Inferior parietal cortex (tissue), 1 donor: ENCODE measurements around the gene SMTN.
"Not testable (repeated sequence)": the region's sequence is repeated elsewhere in the genome, so short reads cannot be mapped to it uniquely, and the experiment has no call there.

Source experiments
- DNase-seq: peaks from one replicate; pipeline ENCODE4 v3.0.0-alpha.2; 2016; ENCODE audit errors: extremely low spot score

Gene SMTN

GRCh38 chr22:31080848-31081649, at the start of gene SMTN:
TSS of gene SMTN (plus strand) at chr22:31081318. CDS start at chr22:31083259, 1,941 bp downstream.
- DNase-seq, result peak; percentile 73

GRCh38 chr22:31036671-31037550, 44.2 kb upstream of the SMTN start:
- DNase-seq, result no peak

- no peak for DNase-seq
These were observed 42.4 kb upstream of the SMTN start for GRCh38 chr22:31038686-31039085.

GRCh38 chr22:31039393-31039792, 41.7 kb upstream of the SMTN start:
- DNase-seq, result no peak

- DNase-seq, result no peak
These were observed 40.3 kb upstream of the SMTN start for GRCh38 chr22:31040542-31041398.

GRCh38 chr22:31044262-31044861, 36.8 kb upstream of the SMTN start:
- DNase-seq, result no peak

GRCh38 chr22:31045900-31046538, 35.1 kb upstream of the SMTN start:
- DNase-seq, result no peak

GRCh38 chr22:31046539-31047226, 34.4 kb upstream of the SMTN start:
- no peak for DNase-seq

GRCh38 chr22:31048570-31048969, 32.5 kb upstream of the SMTN start:
- DNase-seq, result no peak

GRCh38 chr22:31049815-31050420, 31.2 kb upstream of the SMTN start:
- DNase-seq, result no peak

- DNase-seq, result no peak
These were observed 25.9 kb upstream of the SMTN start for GRCh38 chr22:31055117-31055634.

- no peak for DNase-seq
These were observed 25.4 kb upstream of the SMTN start for GRCh38 chr22:31055635-31056159.

GRCh38 chr22:31056986-31057599, 24.0 kb upstream of the SMTN start:
- no peak for DNase-seq

- DNase-seq, result not testable (repeated sequence)
These were observed 21.5 kb upstream of the SMTN start for GRCh38 chr22:31059663-31060062.

GRCh38 chr22:31062566-31063230, 18.4 kb upstream of the SMTN start:
- no peak for DNase-seq

GRCh38 chr22:31064369-31064768, 16.7 kb upstream of the SMTN start:
- no peak for DNase-seq

- no peak for DNase-seq
These were observed 12.1 kb upstream of the SMTN start for GRCh38 chr22:31068970-31069369.

- DNase-seq, result not testable (repeated sequence)
These were observed 11.3 kb upstream of the SMTN start for GRCh38 chr22:31069691-31070314.
